ENCODE data around the gene FXYD6.

FXYD6 gene

DNA sequence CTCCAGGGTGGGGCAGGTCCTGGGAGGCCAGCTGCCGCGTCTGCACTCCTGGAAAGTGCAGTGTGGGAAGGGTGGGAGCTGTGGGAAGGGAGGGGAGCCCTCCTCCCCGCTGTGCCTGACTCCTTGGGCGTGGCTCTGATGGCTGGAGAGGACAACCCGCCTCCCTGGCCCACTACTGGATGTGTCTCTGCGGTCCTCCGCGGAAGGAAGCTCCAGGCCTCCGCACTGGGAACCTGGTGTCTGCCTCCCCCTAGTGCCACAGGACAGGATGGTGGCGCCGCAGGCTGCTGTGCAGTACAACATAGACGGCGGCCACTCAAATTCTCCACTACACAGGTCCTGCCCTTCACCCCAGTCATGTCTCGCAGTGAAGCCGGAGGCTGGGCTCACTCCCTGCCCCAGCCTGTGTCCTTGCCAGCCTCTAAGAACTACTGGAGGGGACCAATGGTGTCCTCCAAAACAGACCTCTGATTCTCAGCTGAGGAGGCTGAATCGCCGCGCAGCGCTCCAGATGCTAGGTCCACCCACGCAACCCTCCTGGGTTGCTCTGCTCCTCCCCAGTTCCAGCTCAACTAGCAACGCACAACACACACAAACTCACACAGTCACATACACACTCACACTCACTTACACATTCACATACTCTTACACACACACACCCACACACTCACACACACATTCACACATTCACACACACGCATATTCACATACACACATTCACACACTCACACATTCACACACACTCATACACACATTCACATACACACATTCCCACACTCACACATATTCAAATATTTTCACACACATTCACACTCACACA is 67.0 kb downstream of the FXYD6 start:
- DNase-seq (ENCODE audit: low read depth in 1 of 2, low spot score in 1 of 2): peak in 1 of 2 experiments; percentile 78
- Histone ChIP-seq H3K27me3 (ENCODE audit: insufficient read depth, poor library complexity, severe bottlenecking) (peaks cover 2% of the 10 kb centered on the region), H3K4me3 (replicated peaks; ENCODE audit: insufficient read depth, low read length) (no peak overlapping the region), H3K27ac (replicated peaks) (no peak overlapping the region)
- TF ChIP-seq, protein P1, sequence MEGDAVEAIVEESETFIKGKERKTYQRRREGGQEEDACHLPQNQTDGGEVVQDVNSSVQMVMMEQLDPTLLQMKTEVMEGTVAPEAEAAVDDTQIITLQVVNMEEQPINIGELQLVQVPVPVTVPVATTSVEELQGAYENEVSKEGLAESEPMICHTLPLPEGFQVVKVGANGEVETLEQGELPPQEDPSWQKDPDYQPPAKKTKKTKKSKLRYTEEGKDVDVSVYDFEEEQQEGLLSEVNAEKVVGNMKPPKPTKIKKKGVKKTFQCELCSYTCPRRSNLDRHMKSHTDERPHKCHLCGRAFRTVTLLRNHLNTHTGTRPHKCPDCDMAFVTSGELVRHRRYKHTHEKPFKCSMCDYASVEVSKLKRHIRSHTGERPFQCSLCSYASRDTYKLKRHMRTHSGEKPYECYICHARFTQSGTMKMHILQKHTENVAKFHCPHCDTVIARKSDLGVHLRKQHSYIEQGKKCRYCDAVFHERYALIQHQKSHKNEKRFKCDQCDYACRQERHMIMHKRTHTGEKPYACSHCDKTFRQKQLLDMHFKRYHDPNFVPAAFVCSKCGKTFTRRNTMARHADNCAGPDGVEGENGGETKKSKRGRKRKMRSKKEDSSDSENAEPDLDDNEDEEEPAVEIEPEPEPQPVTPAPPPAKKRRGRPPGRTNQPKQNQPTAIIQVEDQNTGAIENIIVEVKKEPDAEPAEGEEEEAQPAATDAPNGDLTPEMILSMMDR (IDR thresholded peaks at IDR 0.05; ENCODE audit: insufficient read depth, low read length): peak; percentile 61
- no peak for TF ChIP-seq SPI1 (IDR thresholded peaks at IDR 0.05; ENCODE audit: borderline replicate concordance, low read depth)

DNA sequence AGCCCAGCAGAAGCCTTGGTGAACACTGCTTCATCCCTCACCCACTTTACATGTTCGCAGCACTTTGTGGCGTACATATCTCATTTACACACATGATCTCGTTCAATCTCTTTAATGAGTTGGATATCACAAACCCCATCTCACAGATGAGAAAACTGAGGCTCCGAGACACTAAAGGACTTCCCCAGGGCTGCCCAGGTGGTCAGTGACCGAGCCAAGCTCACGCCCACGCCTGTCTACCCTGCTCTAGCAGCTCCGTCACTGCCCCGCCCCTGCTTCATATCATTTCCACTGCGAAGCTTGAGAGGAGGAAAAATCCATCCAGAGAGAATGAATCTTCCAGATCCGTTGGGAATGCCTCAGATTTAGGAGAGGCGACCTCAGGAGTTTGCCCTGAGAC is 67.7 kb downstream of the FXYD6 start:
- Histone ChIP-seq H3K27ac (replicated peaks) (no peak overlapping the region), H3K27me3 (ENCODE audit: insufficient read depth, poor library complexity, severe bottlenecking) (peaks cover 2% of the 10 kb centered on the region), H3K4me3 (replicated peaks; ENCODE audit: insufficient read depth, low read length) (no peak overlapping the region)
- no peak for DNase-seq (ENCODE audit: low read depth in 1 of 2, low spot score in 1 of 2)
- no peak for TF ChIP-seq GABPA (IDR thresholded peaks at IDR 0.05; ENCODE audit: low read depth)

- TF ChIP-seq SPI1 (IDR thresholded peaks at IDR 0.05; ENCODE audit: borderline replicate concordance, low read depth): no peak
- TF ChIP-seq, protein P1 (IDR thresholded peaks at IDR 0.05; ENCODE audit: insufficient read depth, low read length): peak; percentile 93
- Histone ChIP-seq H3K27ac (replicated peaks) (no peak overlapping the region), H3K4me3 (replicated peaks; ENCODE audit: insufficient read depth, low read length) (no peak overlapping the region), H3K27me3 (ENCODE audit: insufficient read depth, poor library complexity, severe bottlenecking) (peaks cover 2% of the 10 kb centered on the region)
- peak in 1 of 2 experiments; percentile 60 for DNase-seq (ENCODE audit: low read depth in 1 of 2, low spot score in 1 of 2)
Measured at GRCh38 chr11:117807482-117808327, 68.8 kb downstream of the FXYD6 start.

GRCh38 chr11:117806846-117807245 is 69.6 kb downstream of the FXYD6 start:
- Histone ChIP-seq H3K4me3 (replicated peaks; ENCODE audit: insufficient read depth, low read length) (no peak overlapping the region), H3K27ac (replicated peaks) (no peak overlapping the region), H3K27me3 (ENCODE audit: insufficient read depth, poor library complexity, severe bottlenecking) (peaks cover 4% of the 10 kb centered on the region)
- DNase-seq (ENCODE audit: low read depth in 1 of 2, low spot score in 1 of 2): no peak
- TF ChIP-seq, protein P2, sequence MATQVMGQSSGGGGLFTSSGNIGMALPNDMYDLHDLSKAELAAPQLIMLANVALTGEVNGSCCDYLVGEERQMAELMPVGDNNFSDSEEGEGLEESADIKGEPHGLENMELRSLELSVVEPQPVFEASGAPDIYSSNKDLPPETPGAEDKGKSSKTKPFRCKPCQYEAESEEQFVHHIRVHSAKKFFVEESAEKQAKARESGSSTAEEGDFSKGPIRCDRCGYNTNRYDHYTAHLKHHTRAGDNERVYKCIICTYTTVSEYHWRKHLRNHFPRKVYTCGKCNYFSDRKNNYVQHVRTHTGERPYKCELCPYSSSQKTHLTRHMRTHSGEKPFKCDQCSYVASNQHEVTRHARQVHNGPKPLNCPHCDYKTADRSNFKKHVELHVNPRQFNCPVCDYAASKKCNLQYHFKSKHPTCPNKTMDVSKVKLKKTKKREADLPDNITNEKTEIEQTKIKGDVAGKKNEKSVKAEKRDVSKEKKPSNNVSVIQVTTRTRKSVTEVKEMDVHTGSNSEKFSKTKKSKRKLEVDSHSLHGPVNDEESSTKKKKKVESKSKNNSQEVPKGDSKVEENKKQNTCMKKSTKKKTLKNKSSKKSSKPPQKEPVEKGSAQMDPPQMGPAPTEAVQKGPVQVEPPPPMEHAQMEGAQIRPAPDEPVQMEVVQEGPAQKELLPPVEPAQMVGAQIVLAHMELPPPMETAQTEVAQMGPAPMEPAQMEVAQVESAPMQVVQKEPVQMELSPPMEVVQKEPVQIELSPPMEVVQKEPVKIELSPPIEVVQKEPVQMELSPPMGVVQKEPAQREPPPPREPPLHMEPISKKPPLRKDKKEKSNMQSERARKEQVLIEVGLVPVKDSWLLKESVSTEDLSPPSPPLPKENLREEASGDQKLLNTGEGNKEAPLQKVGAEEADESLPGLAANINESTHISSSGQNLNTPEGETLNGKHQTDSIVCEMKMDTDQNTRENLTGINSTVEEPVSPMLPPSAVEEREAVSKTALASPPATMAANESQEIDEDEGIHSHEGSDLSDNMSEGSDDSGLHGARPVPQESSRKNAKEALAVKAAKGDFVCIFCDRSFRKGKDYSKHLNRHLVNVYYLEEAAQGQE (IDR thresholded peaks at IDR 0.05; ENCODE audit: insufficient replicate concordance, low read depth): no peak
- TF ChIP-seq SPI1 (IDR thresholded peaks at IDR 0.05; ENCODE audit: borderline replicate concordance, low read depth): 0 out of 2 replicates have a peak, but pooled peaks have one; percentile 6

DNA sequence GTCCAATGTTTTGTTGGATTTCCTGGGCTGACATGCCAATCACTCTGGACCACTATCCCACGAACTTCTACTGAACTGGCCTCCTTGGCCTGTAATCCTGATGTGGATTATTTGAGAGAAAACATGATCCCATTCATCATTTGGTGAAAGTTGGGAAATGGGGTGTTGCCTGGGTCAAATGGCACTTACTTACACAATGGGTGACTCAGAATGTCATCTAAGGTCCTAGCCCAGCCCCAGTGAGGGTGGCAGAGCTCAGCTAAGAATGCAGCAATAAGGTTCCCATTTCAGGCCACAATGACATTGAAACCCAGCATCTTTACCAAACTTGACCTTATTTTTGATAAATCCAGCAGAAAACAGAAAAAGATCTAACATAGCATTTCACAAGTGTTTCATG is 71.4 kb downstream of the FXYD6 start:
- TF ChIP-seq SPI1 (IDR thresholded peaks at IDR 0.05; ENCODE audit: borderline replicate concordance, low read depth): no peak
- no peak for TF ChIP-seq GABPA (IDR thresholded peaks at IDR 0.05; ENCODE audit: low read depth)
- TF ChIP-seq, protein P1 (IDR thresholded peaks at IDR 0.05; ENCODE audit: insufficient read depth, low read length): no peak
- TF ChIP-seq POLR2AphosphoS5 (IDR thresholded peaks at IDR 0.05; ENCODE audit: low read depth): no peak
- TF ChIP-seq, protein P2 (IDR thresholded peaks at IDR 0.05; ENCODE audit: insufficient replicate concordance, low read depth): no peak
- Histone ChIP-seq H3K4me3 (replicated peaks; ENCODE audit: insufficient read depth, low read length) (no peak overlapping the region), H3K27me3 (ENCODE audit: insufficient read depth, poor library complexity, severe bottlenecking) (peaks cover 10% of the 10 kb centered on the region), H3K27ac (replicated peaks) (no peak overlapping the region)
- DNase-seq (ENCODE audit: low read depth in 1 of 2, low spot score in 1 of 2): no peak
